NK-92 treated with Interleukin-12 subunit alpha and Interleukin-12 subunit beta, amount 100 ng/mL, for 24 hours (cell line): Measurements from ENCODE around the gene GOLGA1.
"Not testable (repeated sequence)": the region's sequence is repeated elsewhere in the genome, so short reads cannot be mapped to it uniquely, and the experiment has no call there.

Experiments used
- DNase-seq: peaks from one replicate; lab custom pipeline; 2025; lab: John Stamatoyannopoulos, UW

Gene GOLGA1, protein sequence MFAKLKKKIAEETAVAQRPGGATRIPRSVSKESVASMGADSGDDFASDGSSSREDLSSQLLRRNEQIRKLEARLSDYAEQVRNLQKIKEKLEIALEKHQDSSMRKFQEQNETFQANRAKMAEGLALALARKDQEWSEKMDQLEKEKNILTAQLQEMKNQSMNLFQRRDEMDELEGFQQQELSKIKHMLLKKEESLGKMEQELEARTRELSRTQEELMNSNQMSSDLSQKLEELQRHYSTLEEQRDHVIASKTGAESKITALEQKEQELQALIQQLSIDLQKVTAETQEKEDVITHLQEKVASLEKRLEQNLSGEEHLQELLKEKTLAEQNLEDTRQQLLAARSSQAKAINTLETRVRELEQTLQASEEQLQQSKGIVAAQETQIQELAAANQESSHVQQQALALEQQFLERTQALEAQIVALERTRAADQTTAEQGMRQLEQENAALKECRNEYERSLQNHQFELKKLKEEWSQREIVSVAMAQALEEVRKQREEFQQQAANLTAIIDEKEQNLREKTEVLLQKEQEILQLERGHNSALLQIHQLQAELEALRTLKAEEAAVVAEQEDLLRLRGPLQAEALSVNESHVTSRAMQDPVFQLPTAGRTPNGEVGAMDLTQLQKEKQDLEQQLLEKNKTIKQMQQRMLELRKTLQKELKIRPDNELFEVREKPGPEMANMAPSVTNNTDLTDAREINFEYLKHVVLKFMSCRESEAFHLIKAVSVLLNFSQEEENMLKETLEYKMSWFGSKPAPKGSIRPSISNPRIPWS

DNA sequence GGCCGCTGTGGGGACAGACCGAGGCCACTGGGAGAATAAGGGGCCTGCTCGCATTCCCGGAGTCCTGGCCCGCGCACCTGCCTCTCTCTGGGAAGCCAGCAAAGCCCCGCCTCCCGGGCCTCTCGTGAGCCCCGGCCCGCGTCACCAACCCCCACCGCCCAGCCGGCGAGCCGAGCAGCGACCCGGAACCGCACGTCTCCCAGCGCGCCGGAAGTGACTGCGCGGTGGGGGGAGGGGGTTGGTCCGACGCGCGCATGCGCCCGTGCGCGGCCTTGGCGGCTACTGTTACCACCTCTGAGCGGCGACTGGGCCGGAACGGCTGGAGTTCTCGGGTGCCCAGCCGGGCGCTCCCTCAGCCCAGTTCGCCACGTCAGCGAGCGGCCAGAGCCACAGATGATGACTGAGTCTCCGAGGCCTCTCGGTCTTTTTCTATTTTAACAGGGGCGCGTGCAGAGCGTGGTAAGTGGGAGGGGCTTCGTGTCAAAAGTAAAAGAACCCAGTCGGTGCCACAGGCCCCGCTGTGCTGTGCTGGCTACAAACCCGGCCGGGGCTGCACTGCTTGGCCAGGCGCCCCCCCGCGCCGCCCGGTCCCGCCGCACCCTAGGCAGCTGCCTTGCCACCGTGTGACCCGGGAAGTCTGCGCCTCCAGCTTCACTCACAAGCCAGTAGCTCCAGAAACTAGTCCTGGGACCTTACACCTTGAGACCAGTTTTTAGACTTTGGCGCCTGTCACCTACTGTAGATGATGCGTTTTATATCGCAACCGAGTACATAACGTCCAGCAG, at the start of gene GOLGA1:
Gene GOLGA1, minus strand, starts transcription at position 190 of the 785 bp plus-strand sequence. CDS start 2,372 bp downstream, outside the sequence.
- DNase-seq, result peak; percentile 85

- DNase-seq, result no peak
These were observed 42.8 kb upstream of the GOLGA1 start for GRCh38 chr9:124983698-124984097.

GRCh38 chr9:124980431-124980830, 39.5 kb upstream of the GOLGA1 start:
- DNase-seq, result no peak

DNA sequence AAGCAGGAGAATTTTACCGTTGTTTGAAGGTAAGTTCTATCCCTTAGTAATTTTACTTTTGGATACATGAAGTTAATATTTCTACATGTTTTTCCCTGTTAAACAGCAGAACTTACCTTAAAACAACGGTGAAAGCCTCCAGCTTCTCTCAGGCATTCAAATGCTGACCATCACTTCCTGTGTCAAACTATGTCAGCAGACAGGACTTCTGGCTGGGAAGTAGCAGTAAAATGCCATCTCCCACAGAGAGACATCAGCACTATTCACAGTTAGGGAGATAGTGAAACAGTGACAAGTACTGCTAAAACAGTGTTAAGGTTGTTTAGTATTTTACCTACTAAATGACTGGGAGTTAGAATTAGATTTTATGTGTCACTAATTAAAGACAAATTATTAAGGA, 34.2 kb upstream of the GOLGA1 start:
- no peak for DNase-seq

DNA sequence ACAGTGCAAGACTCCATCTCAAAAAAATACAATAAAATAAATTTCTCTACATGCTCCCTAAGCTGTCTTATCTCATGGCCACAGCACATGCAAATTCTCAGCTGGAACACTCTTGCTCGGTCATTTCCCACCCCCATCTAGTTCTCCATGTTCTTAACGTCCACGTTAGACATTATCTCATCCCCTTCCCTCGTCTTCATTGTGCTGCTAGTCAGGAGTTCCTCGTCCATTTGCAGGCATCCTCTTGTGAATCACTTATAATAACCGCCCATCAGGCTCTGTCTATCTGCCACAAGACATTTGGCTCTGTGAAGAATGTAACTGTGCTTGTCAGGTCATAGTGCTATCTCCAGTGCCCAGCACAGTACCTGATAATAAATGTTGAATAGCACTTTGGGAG, 32.9 kb upstream of the GOLGA1 start:
- DNase-seq, result no peak

- no peak for DNase-seq
These were observed 31.4 kb upstream of the GOLGA1 start for GRCh38 chr9:124972241-124972770.

DNA sequence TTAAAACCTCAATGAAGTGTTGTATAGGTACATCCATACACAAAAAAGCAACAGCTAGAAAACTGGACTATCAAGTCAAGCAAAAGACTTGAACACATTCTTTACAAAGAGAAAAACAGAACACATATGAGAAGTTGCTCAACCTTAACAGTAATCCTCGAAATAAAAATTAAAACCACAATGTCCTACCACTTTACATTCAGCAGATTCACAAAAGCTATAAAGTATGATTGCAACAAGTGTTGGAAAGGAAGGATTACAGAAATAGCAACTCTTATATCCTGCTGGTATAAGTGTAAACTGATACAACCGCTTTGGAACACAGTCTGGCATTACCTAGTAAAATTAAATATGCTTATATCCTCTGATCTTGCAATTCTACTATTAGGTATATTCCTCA, 28.5 kb upstream of the GOLGA1 start:
- DNase-seq, result no peak

DNA sequence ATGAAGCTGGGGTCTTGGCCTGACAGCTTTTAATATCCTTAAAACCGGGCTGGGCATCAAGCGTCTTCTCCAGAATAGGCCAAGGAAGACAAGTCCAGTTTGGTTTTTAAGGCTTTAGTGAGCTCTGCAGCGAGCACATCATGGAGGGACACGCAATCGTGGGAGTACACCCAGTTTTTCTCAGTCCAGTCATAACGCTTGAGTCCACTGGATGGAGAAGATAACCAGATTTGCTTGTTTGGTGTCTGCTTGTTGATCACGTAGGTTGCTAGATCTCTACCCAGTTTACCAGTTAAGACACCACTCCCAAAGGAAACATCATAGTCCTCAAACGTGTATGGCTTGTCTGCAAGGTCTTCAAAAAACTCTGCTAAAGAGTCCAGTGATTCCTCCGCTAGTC, 27.4 kb upstream of the GOLGA1 start:
- no peak for DNase-seq

DNA sequence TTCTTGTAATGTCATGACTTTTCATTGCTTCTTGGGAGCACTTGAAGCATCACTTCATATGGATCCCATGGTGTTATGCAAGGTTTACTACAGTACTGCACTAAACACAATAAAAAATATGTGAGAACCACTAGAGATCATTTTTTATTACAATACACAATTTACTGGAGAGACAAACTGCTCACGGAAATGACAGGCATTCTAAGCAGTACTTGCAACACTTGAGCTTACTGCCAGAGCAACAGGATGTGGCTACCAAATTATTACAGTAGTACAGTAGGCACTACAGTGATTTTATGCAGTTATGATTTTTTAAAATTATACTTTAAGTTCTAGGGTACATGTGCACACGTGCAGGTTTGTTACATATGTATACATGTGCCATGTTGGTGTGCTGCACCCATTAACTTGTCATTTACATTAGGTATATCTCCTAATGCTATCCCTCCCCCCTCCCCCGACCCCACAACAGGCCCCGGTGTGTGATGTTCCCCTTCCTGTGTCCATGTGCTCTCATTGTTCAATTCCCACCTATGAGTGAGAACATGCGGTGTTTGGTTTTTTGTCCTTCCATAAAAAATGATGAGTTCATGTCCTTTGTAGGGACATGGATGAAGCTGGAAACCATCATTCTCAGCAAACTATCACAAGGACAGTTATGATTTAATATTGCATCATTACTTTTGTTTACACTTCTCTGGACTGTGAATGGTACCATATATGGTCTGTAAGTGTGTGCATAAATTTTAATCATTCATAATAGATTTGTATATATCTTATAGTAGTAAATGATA, 25.1 kb upstream of the GOLGA1 start:
- not testable (repeated sequence) for DNase-seq

DNA sequence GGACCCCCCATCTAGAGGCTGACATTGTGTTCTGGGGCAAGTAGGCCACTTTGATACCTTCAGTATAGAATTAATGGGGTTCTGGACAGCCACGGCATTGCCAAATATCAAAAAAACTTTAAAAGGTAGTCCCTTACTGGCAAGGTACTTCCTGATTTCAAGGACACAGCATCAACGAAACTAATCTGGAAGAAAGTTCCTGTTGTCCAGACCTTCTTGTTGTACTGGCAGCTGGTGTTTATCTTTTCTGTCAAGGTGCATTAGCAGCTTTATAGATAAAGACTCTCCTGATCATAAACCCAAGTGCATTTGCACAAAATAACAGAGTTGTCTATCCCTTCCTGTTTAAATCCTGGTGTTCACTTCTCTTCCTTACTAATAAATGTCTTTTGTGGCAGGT, 23.7 kb upstream of the GOLGA1 start:
- no peak for DNase-seq

DNA sequence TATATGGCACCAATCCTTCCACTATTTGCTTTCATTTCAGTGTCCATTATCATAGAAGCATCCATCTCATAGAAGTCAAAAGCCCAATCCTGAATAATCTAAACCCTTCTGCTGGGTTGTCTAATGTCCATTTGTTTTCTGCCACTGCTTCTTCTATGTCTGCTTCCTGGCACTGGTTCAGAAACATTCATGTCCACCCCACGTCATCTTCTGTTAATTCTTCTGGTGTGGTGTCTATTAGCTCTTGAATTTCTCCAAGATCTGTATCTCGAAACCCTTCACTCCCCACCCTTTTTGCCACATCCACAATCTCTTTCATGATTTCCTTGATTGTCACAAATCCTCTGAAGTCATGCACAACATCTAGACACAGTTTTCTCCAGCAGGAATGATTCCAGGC, 23.2 kb upstream of the GOLGA1 start:
- no peak for DNase-seq

DNA sequence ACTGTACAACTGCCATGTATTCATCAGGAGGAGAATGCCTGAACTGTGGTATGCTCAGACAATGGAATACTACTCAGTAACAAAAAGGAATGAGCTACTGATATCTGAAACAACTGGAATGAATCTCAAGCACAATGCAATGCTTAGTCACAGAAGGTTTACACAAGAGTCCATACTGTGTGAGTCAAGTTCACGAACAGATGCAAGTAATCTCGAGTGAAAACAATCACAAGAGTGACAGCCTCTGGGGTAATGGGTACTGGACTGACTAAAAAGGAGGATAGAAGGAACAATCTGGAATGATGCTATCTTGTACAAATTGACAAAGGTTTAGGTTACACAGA, 19.5 kb upstream of the GOLGA1 start:
- no peak for DNase-seq

GRCh38 chr9:124959671-124960408, 19.0 kb upstream of the GOLGA1 start:
- not testable (repeated sequence) for DNase-seq

GRCh38 chr9:124954255-124954654, 13.4 kb upstream of the GOLGA1 start:
- DNase-seq, result no peak

GRCh38 chr9:124950050-124950718, 9.3 kb upstream of the GOLGA1 start:
- no peak for DNase-seq

GRCh38 chr9:124949387-124949786, 8.5 kb upstream of the GOLGA1 start:
- DNase-seq, result no peak

GRCh38 chr9:124947727-124948391, 7.0 kb upstream of the GOLGA1 start:
- no peak for DNase-seq

DNA sequence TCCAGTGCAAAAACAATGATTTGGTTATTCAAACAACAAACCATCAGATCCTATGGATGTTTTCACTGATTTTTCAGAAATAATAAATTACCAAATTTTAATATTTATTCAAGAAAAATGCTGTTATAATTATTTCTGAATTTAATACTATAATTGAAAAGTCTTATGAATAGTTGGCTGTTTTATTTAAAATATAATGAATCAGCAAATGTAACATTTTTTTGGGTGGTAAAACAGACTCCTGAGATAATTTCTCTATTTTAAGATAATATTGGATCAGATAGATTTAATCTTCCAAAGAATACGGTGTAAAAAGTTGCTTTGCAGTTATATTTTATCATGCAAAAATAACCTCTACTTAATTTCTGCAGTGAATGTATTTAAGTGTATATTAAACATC, 5.3 kb upstream of the GOLGA1 start:
- DNase-seq, result no peak

GRCh38 chr9:124941679-124942561, 1.0 kb upstream of the GOLGA1 start:
- no peak for DNase-seq
